NCI-H187 (cell line): ENCODE results near the gene USP17L15.
"Not testable (repeated sequence)": the region's sequence is repeated elsewhere in the genome, so short reads cannot be mapped to it uniquely, and the experiment has no call there.

Source experiments
- DNase-seq, 2 experiments: peaks; one replicate each; lab custom pipeline; 2025; lab: John Stamatoyannopoulos, UW

USP17L15 gene, protein sequence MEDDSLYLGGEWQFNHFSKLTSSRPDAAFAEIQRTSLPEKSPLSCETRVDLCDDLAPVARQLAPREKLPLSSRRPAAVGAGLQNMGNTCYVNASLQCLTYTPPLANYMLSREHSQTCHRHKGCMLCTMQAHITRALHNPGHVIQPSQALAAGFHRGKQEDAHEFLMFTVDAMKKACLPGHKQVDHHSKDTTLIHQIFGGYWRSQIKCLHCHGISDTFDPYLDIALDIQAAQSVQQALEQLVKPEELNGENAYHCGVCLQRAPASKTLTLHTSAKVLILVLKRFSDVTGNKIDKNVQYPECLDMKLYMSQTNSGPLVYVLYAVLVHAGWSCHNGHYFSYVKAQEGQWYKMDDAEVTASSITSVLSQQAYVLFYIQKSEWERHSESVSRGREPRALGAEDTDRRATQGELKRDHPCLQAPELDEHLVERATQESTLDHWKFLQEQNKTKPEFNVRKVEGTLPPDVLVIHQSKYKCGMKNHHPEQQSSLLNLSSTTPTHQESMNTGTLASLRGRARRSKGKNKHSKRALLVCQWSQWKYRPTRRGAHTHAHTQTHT

DNA sequence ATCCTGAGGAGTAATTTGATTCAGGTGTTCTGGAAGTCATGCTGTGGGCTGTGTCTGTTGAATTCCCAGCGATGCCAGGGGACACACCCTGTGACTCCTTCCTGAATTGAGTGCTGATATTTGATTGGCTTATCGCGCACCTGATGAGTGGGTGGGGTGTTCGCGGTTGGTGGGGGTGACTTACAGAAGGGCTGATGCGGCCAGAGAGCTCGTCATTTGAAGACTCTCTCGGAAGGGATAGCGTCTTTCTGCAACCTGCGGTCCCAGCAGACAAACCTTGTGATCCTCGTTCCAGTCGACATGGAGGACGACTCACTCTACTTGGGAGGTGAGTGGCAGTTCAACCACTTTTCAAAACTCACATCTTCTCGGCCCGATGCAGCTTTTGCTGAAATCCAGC, at the start of gene USP17L15:
Gene USP17L15, plus strand, starts transcription at position 301 of the 400 bp plus-strand sequence. Its CDS starts 0 bp downstream, at position 301.
- DNase-seq: not testable (repeated sequence)

DNA sequence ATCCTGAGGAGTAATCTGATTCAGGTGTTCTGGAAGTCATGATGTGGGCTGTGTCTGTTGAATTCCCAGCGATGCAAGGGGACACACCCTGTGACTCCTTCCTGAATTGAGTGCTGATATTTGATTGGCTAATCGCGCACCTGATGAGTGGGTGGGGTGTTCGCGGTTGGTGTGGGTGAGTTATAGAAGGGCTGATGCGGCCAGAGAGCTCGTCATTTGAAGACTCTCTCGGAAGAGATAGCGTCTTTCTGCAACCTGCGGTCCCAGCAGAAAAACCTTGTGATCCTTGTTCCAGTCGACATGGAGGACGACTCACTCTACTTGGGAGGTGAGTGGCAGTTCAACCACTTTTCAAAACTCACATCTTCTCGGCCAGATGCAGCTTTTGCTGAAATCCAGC, 23.8 kb upstream of the USP17L15 start, which contains the start of gene USP17L10:
Gene USP17L10, plus strand, starts transcription at position 301 of the 400 bp plus-strand sequence. Its CDS starts 0 bp downstream, at position 301.
- not testable (repeated sequence) for DNase-seq

DNA sequence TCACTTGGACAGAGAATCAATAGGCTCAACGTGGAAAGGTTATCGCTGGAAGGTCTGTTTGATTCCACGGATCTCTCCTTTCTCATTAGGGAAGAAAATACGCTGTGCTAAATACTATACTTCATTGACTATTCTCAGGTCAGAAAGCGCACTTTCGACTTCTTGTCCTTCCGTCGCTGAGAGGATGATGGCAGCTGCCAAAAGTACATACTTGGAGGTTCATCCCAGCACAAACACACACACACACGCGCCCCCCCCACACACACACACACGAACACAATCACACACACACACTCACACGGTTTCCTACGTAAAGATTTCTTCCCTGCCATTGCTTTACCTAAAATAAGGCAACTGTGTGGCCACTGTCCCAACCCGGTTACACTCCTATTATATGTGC, 19.5 kb upstream of the USP17L15 start:
- not testable (repeated sequence) for DNase-seq

DNA sequence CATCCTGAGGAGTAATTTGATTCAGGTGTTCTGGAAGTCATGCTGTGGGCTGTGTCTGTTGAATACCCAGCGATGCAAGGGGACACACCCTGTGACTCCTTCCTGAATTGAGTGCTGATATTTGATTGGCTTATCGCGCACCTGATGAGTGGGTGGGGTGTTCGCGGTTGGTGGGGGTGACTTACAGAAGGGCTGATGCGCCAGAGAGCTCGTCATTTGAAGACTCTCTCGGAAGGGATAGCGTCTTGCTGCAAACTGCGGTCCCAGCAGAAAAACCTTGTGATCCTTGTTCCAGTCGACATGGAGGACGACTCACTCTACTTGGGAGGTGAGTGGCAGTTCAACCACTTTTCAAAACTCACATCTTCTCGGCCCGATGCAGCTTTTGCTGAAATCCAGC, 19.1 kb upstream of the USP17L15 start, which contains the start of gene USP17L11:
Gene USP17L11, plus strand, starts transcription at position 301 of the 400 bp plus-strand sequence. Its CDS starts 0 bp downstream, at position 301.
- not testable (repeated sequence) for DNase-seq

DNA sequence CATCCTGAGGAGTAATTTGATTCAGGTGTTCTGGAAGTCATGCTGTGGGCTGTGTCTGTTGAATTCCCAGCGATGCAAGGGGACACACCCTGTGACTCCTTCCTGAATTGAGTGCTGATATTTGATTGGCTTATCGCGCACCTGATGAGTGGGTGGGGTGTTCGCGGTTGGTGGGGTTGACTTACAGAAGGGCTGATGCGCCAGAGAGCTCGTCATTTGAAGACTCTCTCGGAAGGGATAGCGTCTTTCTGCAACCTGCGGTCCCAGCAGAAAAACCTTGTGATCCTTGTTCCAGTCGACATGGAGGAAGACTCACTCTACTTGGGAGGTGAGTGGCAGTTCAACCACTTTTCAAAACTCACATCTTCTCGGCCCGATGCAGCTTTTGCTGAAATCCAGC, 14.3 kb upstream of the USP17L15 start, which contains the start of gene USP17L12:
Gene USP17L12, plus strand, starts transcription at position 301 of the 400 bp plus-strand sequence. Its CDS starts 0 bp downstream, at position 301.
- DNase-seq: not testable (repeated sequence)

DNA sequence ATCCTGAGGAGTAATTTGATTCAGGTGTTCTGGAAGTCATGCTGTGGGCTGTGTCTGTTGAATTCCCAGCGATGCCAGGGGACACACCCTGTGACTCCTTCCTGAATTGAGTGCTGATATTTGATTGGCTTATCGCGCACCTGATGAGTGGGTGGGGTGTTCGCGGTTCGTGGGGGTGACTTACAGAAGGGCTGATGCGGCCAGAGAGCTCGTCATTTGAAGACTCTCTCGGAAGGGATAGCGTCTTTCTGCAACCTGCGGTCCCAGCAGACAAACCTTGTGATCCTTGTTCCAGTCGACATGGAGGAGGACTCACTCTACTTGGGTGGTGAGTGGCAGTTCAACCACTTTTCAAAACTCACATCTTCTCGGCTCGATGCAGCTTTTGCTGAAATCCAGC, 9.6 kb upstream of the USP17L15 start, which contains the start of gene USP17L13:
Gene USP17L13, plus strand, starts transcription at position 301 of the 400 bp plus-strand sequence. Its CDS starts 0 bp downstream, at position 301.
- DNase-seq: not testable (repeated sequence)

DNA sequence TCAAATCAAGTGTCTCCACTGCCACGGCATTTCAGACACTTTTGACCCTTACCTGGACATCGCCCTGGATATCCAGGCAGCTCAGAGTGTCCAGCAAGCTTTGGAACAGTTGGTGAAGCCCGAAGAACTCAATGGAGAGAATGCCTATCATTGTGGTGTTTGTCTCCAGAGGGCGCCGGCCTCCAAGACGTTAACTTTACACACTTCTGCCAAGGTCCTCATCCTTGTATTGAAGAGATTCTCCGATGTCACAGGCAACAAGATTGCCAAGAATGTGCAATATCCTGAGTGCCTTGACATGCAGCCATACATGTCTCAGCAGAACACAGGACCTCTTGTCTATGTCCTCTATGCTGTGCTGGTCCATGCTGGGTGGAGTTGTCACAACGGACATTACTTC, 3.9 kb upstream of the USP17L15 start:
- not testable (repeated sequence) for DNase-seq

DNA sequence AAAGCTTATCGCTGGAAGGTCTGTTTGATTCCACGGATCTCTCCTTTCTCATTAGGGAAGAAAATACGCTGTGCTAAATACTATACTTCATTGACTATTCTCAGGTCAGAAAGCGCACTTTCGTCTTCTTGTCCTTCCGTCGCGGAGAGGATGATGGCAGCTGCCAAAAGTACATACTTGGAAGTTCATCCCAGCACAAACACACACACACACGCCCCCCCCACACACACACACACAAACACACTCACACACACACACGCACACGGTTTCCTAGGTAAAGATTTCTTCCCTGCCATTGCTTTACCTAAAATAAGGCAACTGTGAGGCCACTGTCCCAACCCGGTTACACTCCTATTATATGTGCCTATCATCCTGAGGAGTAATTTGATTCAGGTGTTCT, 4.3 kb downstream of the USP17L15 start:
- not testable (repeated sequence) for DNase-seq

DNA sequence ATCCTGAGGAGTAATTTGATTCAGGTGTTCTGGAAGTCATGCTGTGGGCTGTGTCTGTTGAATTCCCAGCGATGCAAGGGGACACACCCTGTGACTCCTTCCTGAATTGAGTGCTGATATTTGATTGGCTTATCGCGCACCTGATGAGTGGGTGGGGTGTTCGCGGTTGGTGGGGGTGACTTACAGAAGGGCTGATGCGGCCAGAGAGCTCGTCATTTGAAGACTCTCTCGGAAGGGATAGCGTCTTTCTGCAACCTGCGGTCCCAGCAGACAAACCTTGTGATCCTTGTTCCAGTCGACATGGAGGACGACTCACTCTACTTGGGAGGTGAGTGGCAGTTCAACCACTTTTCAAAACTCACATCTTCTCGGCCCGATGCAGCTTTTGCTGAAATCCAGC, 9.4 kb downstream of the USP17L15 start, which contains the start of gene USP17L17:
Gene USP17L17, plus strand, starts transcription at position 301 of the 400 bp plus-strand sequence. Its CDS starts 0 bp downstream, at position 301.
- DNase-seq: not testable (repeated sequence)

DNA sequence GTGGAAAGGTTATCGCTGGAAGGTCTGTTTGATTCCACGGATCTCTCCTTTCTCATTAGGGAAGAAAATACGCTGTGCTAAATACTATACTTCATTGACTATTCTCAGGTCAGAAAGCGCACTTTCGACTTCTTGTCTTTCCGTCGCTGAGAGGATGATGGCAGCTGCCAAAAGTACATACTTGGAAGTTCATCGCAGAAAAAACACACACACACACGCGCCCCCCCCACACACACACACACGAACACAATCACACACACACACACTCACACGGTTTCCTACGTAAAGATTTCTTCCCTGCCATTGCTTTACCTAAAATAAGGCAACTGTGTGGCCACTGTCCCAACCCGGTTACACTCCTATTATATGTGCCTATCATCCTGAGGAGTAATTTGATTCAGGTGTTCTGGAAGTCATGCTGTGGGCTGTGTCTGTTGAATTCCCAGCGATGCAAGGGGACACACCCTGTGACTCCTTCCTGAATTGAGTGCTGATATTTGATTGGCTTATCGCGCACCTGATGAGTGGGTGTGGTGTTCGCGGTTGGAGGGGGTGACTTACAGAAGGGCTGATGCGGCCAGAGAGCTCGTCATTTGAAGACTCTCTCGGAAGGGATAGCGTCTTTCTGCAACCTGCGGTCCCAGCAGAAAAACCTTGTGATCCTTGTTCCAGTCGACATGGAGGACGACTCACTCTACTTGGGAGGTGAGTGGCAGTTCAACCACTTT, 13.9 kb downstream of the USP17L15 start, which contains the start of gene USP17L18:
Gene USP17L18, plus strand, starts transcription at position 678 of the 728 bp plus-strand sequence. Its CDS starts 0 bp downstream, at position 678.
- not testable (repeated sequence) for DNase-seq

DNA sequence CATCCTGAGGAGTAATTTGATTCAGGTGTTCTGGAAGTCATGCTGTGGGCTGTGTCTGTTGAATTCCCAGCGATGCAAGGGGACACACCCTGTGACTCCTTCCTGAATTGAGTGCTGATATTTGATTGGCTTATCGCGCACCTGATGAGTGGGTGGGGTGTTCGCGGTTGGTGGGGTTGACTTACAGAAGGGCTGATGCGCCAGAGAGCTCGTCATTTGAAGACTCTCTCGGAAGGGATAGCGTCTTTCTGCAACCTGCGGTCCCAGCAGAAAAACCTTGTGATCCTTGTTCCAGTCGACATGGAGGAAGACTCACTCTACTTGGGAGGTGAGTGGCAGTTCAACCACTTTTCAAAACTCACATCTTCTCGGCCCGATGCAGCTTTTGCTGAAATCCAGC, 18.9 kb downstream of the USP17L15 start, which contains the start of gene USP17L19:
Gene USP17L19, plus strand, starts transcription at position 301 of the 400 bp plus-strand sequence. Its CDS starts 0 bp downstream, at position 301.
- DNase-seq: not testable (repeated sequence)

DNA sequence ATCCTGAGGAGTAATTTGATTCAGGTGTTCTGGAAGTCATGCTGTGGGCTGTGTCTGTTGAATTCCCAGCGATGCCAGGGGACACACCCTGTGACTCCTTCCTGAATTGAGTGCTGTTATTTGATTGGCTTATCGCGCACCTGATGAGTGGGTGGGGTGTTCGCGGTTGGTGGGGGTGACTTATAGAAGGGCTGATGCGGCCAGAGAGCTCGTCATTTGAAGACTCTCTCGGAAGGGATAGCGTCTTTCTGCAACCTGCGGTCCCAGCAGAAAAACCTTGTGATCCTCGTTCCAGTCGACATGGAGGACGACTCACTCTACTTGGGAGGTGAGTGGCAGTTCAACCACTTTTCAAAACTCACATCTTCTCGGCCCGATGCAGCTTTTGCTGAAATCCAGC, 23.6 kb downstream of the USP17L15 start, which contains the start of gene USP17L20:
Gene USP17L20, plus strand, starts transcription at position 301 of the 400 bp plus-strand sequence. Its CDS starts 0 bp downstream, at position 301.
- not testable (repeated sequence) for DNase-seq

DNA sequence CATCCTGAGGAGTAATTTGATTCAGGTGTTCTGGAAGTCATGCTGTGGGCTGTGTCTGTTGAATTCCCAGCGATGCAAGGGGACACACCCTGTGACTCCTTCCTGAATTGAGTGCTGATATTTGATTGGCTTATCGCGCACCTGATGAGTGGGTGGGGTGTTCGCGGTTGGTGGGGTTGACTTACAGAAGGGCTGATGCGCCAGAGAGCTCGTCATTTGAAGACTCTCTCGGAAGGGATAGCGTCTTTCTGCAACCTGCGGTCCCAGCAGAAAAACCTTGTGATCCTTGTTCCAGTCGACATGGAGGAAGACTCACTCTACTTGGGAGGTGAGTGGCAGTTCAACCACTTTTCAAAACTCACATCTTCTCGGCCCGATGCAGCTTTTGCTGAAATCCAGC, 28.4 kb downstream of the USP17L15 start, which contains the start of gene USP17L21:
Gene USP17L21, plus strand, starts transcription at position 301 of the 400 bp plus-strand sequence. Its CDS starts 0 bp downstream, at position 301.
- not testable (repeated sequence) for DNase-seq

DNA sequence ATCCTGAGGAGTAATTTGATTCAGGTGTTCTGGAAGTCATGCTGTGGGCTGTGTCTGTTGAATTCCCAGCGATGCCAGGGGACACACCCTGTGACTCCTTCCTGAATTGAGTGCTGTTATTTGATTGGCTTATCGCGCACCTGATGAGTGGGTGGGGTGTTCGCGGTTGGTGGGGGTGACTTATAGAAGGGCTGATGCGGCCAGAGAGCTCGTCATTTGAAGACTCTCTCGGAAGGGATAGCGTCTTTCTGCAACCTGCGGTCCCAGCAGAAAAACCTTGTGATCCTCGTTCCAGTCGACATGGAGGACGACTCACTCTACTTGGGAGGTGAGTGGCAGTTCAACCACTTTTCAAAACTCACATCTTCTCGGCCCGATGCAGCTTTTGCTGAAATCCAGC, 33.1 kb downstream of the USP17L15 start, which contains the start of gene USP17L22:
Gene USP17L22, plus strand, starts transcription at position 301 of the 400 bp plus-strand sequence. Its CDS starts 0 bp downstream, at position 301.
- not testable (repeated sequence) for DNase-seq

DNA sequence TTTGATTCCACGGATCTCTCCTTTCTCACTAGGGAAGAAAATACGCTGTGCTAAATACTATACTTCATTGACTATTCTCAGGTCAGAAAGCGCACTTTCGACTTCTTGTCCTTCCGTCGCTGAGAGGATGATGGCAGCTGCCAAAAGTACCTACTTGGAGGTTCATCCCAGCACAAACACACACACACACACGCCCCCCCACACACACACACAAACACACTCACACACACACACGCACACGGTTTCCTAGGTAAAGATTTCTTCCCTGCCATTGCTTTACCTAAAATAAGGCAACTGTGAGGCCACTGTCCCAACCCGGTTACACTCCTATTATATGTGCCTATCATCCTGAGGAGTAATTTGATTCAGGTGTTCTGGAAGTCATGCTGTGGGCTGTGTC, 37.5 kb downstream of the USP17L15 start:
- not testable (repeated sequence) for DNase-seq
